GM12878 (cell line): ENCODE results near the gene FGF23. TPM values are rescaled to one million over a fixed set of nuclear protein-coding genes. Genes with fewer than 3 reads are reported as not detected.

Experiments
- ATAC-seq: fragments of 200-7000 bp; cut with Tn5 transposase; 3 replicates; pipeline ENCODE4 v1.9.1; 2020; ENCODE audit warnings: mild to moderate bottlenecking, moderate library complexity
- BruUV-seq: library from RNA; stranded (reverse); fragments of 400-500 nt; replicated peaks from 2 replicates; lab custom pipeline; 2021; lab: Mats Ljungman, UMichigan
- CTCF ChIA-PET: fragments of 300-600 bp; sonication (Branson Sonifier 250); formaldehyde crosslinking; extraction: SDS; loops from one replicate; lab custom pipeline; 2021; ENCODE audit warnings: inconsistent platforms; lab: Yijun Ruan, JAX
- POLR2A ChIA-PET: fragments of 350-600 bp; formaldehyde crosslinking; extraction: SDS; loops from one replicate; lab custom pipeline; 2021; ENCODE audit warnings: inconsistent platforms; lab: Charles Lee
- RAD21 ChIA-PET: fragments of 300-600 bp; sonication (Branson Sonifier 250); formaldehyde crosslinking; loops from one replicate; lab custom pipeline; 2023; ENCODE audit warnings: antibody characterized with exemption; ENCODE audit not compliant: unreplicated experiment; lab: Charles Lee
- SMC1A ChIA-PET: fragments of 300-600 bp; sonication (Branson Sonifier 250); formaldehyde crosslinking; loops from one replicate; lab custom pipeline; 2023; ENCODE audit not compliant: unreplicated experiment, uncharacterized antibody; lab: Charles Lee
- DNase-seq: peaks from one replicate; pipeline ENCODE4 v3.0.0-alpha.2; 2011; ENCODE audit warnings: low read depth, low spot score
- FAIRE-seq: peaks from 3 replicates; lab custom pipeline; 2011; peaks lifted over from hg19 to GRCh38; lab: Jason Lieb, UNC
- H2AFZ ChIP-seq: 2 replicates; pipeline ENCODE4 v1.6.0; 2011; ENCODE audit warnings: low read depth, low read length, control low read depth; ENCODE audit not compliant: control insufficient read depth
- H3K27ac ChIP-seq: 2 replicates; pipeline ENCODE4 v1.5.1; 2011; ENCODE audit warnings: control low read depth; ENCODE audit not compliant: control insufficient read depth, insufficient read depth
- H3K27me3 ChIP-seq, 2 experiments: replicated peaks in 1 of 2; 2 replicates each; pipeline versions ENCODE4 v1.6.0 to v1.6.1; 2011; ENCODE audit warnings: low read length in 1 of 2; ENCODE audit not compliant: control insufficient read depth in 2 of 2, insufficient read depth in 2 of 2
- H3K36me3 ChIP-seq, 2 experiments: 2 replicates each; pipeline ENCODE4 v1.5.1; 2011; ENCODE audit warnings: low read length in 1 of 2; ENCODE audit not compliant: control insufficient read depth in 2 of 2, insufficient read depth in 2 of 2
- H3K4me1 ChIP-seq: 2 replicates; pipeline ENCODE4 v1.6.1; 2011; ENCODE audit warnings: mild to moderate bottlenecking, low read length, moderate library complexity, mixed read lengths; ENCODE audit not compliant: control insufficient read depth, insufficient read depth
- H3K4me2 ChIP-seq: 2 replicates; pipeline ENCODE4 v1.6.0; 2011; ENCODE audit warnings: control low read depth; ENCODE audit not compliant: control insufficient read depth, insufficient read depth
- H3K4me3 ChIP-seq: fragments of 200-600 bp; sonication (generic); 2 replicates; pipeline ENCODE4 v1.5.1; 2016
- H3K79me2 ChIP-seq: 2 replicates; pipeline ENCODE4 v1.6.0; 2011; ENCODE audit warnings: low read length; ENCODE audit not compliant: control insufficient read depth, insufficient read depth
- H3K9ac ChIP-seq: 2 replicates; pipeline ENCODE4 v1.8.0; 2011; ENCODE audit warnings: low read length, control low read depth, mixed read lengths; ENCODE audit not compliant: control insufficient read depth, insufficient read depth
- H3K9me3 ChIP-seq: replicated peaks from 3 replicates; pipeline ENCODE4 v1.5.1; 2011; ENCODE audit warnings: mild to moderate bottlenecking, low read length; ENCODE audit not compliant: control insufficient read depth, insufficient read depth
- H4K20me1 ChIP-seq: 2 replicates; pipeline ENCODE4 v1.6.0; 2011; ENCODE audit not compliant: control insufficient read depth, insufficient read depth
- ASH2L ChIP-seq: fragments of 300-600, 200-600 bp; sonication (generic); IDR thresholded peaks from 2 replicates; pipeline ENCODE4 v1.6.1; 2017; ENCODE audit warnings: low read depth, mild to moderate bottlenecking, borderline replicate concordance
- ATF3 ChIP-seq: IDR thresholded peaks from 2 replicates; pipeline ENCODE4 v1.6.1; 2011; ENCODE audit warnings: low read depth, mild to moderate bottlenecking, low read length, moderate library complexity, borderline replicate concordance; ENCODE audit errors: extremely low read depth
- DPF2 ChIP-seq: fragments of 450-650 bp; IDR thresholded peaks from 2 replicates; pipeline ENCODE4 v1.6.1; 2017; ENCODE audit warnings: mild to moderate bottlenecking
- ETV6 ChIP-seq, 2 experiments: fragments of 450-650 bp in 1 of 2; IDR thresholded peaks in 1 of 2; conservative IDR thresholded peaks in 1 of 2; 2 replicates each; pipeline ENCODE4 v1.6.1; 2014; ENCODE audit warnings: antibody characterized with exemption in 1 of 2, borderline replicate concordance in 1 of 2, low read depth in 1 of 2, mild to moderate bottlenecking in 1 of 2, moderate library complexity in 1 of 2
- IKZF2 ChIP-seq, 2 experiments: fragments of 450-650 bp; IDR thresholded peaks; 2 replicates each; pipeline ENCODE4 v1.6.1; 2017; ENCODE audit warnings: mild to moderate bottlenecking in 2 of 2, moderate library complexity in 2 of 2
- IRF5 ChIP-seq: fragments of 450-650 bp; IDR thresholded peaks from 2 replicates; pipeline ENCODE4 v1.6.1; 2017; ENCODE audit warnings: borderline replicate concordance
- KLF5 ChIP-seq: fragments of 450-650 bp; IDR thresholded peaks from 2 replicates; pipeline ENCODE4 v1.6.1; 2014; ENCODE audit warnings: mild to moderate bottlenecking; ENCODE audit not compliant: partially characterized antibody
- PRDM15 ChIP-seq: fragments of 450-650 bp; formaldehyde crosslinking; IDR thresholded peaks from 2 replicates; pipeline ENCODE4 v1.4.0; 2020; ENCODE audit warnings: mild to moderate bottlenecking, moderate library complexity
- RB1 ChIP-seq: fragments of 450-650 bp; formaldehyde crosslinking; IDR thresholded peaks from 2 replicates; pipeline ENCODE4 v1.6.1; 2017; ENCODE audit warnings: mild to moderate bottlenecking, borderline replicate concordance
- RBBP5 ChIP-seq: fragments of 200-600 bp; sonication (generic); conservative IDR thresholded peaks from 2 replicates; pipeline ENCODE4 v1.6.1; 2016
- RCOR1 ChIP-seq: conservative IDR thresholded peaks from 2 replicates; pipeline ENCODE4 v1.6.1; 2012; ENCODE audit warnings: low read depth, low read length, improper control_type of control experiment
- SIX5 ChIP-seq: IDR thresholded peaks from 2 replicates; pipeline ENCODE4 v1.6.1; 2011; ENCODE audit warnings: mild to moderate bottlenecking, low read depth, low read length, moderate library complexity; ENCODE audit not compliant: severe bottlenecking
- TARDBP ChIP-seq: IDR thresholded peaks from 2 replicates; pipeline ENCODE4 v1.6.1; 2016; ENCODE audit warnings: borderline replicate concordance
- TCF12 ChIP-seq: IDR thresholded peaks from 2 replicates; pipeline ENCODE4 v1.6.1; 2011; ENCODE audit warnings: low read depth, mild to moderate bottlenecking, low read length
- YBX1 ChIP-seq: fragments of 450-650 bp; IDR thresholded peaks from 2 replicates; pipeline ENCODE4 v1.6.1; 2016; ENCODE audit warnings: antibody characterized with exemption
- ZBTB33 ChIP-seq: fragments of 450-650 bp; IDR thresholded peaks from 2 replicates; pipeline ENCODE4 v1.6.1; 2017; ENCODE audit warnings: mild to moderate bottlenecking
- WGBS: methylation state at CpG from one replicate; pipeline ENCODE4 v1.1.6; 2016; ENCODE audit warnings: low lambda C conversion rate; ENCODE audit not compliant: insufficient replicate concordance, insufficient coverage; ENCODE audit errors: missing lambda C conversion rate; 5-methylcytosine and 5-hydroxymethylcytosine counted together
- in situ Hi-C: fragments of 300-500 bp; cut with MboI; formaldehyde crosslinking; loops from 9 replicates; pipeline ENCODE4 v1.14.3; 2018; ENCODE audit warnings: mixed read lengths
- intact Hi-C: fragments of 100-400 bp; cut with micrococcal nuclease; formaldehyde crosslinking; loops from one replicate; pipeline ENCODE4 v1.14.2; 2022; ENCODE audit not compliant: unreplicated experiment
- polyA plus RNA-seq, 11 experiments: library from polyadenylated mRNA; depleted of rRNA in 4 of 11; unstranded in 6 of 11; stranded (reverse) in 5 of 11; fragments of >200 nt; fragmentation: Nextera tagmentation in 4 of 11; fragmentation: Illumina TruSeq in 1 of 11; extraction: Ambion mirVana in 4 of 11; extraction: Trizol in 1 of 11; gene quantifications; 1 replicate in 1 of 11; 2 replicates in 10 of 11; pipeline versions ENCODE4 v1.2.1 to v1.2.3, GENCODE V29; 2011 to 2016; ENCODE audit warnings: inconsistent platforms in 2 of 11, missing spikeins in 2 of 11, low read depth in 1 of 11
- total RNA-seq, 4 experiments: library from RNA; depleted of rRNA in 3 of 4; stranded (reverse); fragments of >200 nt in 3 of 4; fragmentation: Illumina TruSeq in 1 of 4; extraction: Trizol in 1 of 4; gene quantifications; 2 replicates each; pipeline versions ENCODE4 v1.2.1 to v1.2.3, GENCODE V29; 2013 to 2021

The FGF23 gene
- total and polyA plus RNA-seq, 10 of the 15 experiments (the other 5 are each of a cell fraction or from before 2014, with no cell fraction given): not detected

GRCh38 chr12:4412465-4412864 is 33.0 kb upstream of the FGF23 start (continued):
- TF ChIP-seq SIX5 (no peak), IRF5 (no peak), IKZF2 (IDR thresholded peaks at IDR 0.05) (no peak)

GRCh38 chr12:4412056-4412455 is 32.5 kb upstream of the FGF23 start:
- in situ Hi-C loops (no loop called here), intact Hi-C loops (no loop called here)
- Histone ChIP-seq H4K20me1 (no peaks in the 10 kb centered on the region), H3K9ac (no peak overlapping the region), H3K27me3 (peaks cover 0 to 6% of the 10 kb centered on the region in 2 experiments; a peak in 3 of 4 replicates), H3K9me3 (no peaks in the 10 kb centered on the region), H3K4me2 (no peak overlapping the region), H3K4me3 (no peak overlapping the region), H3K4me1 (no peaks in the 10 kb centered on the region), H3K79me2 (no peaks in the 10 kb centered on the region), H3K27ac (no peak overlapping the region), H3K36me3 (no peaks in the 10 kb centered on the region), H2AFZ (no peak overlapping the region)
- ChIA-PET CTCF (interaction anchor here (1.2 to 2.9 kb wide), 3 partner anchors 8 to 11 kb away, joined by 3 to 10 read pairs (median 5); no protein-coding TSS in a partner anchor), RAD21 (no interaction called here), POLR2A (no interaction called here), SMC1A (no interaction called here)
- no TSS peak for BruUV-seq
- 52% methylated on average over 3 of the region's 3 CpGs for WGBS
- DNase-seq: no peak
- no peak for FAIRE-seq
- TF ChIP-seq DPF2: no peak
- no peak for TF ChIP-seq ETV6 (conservative IDR thresholded peaks at IDR 0.05 in 1 of 2, IDR thresholded peaks at IDR 0.05 in 1 of 2; ENCODE audit: borderline replicate concordance in 1 of 2, low read depth in 1 of 2)
- no peak for TF ChIP-seq TARDBP
- no peak for TF ChIP-seq TCF12
- TF ChIP-seq ATF3: no peak
- TF ChIP-seq KLF5: no peak
- TF ChIP-seq PRDM15 (CRISPR knock-in tag): no peak
- no peak for TF ChIP-seq RBBP5
- TF ChIP-seq ZBTB33: no peak
- no peak for TF ChIP-seq RCOR1
- no peak for TF ChIP-seq SIX5
- no peak for TF ChIP-seq ASH2L
- TF ChIP-seq YBX1: no peak
- no peak for TF ChIP-seq RB1
- ATAC-seq: no peak
